Right lobe of liver (tissue), 4 donors: Measurements from ENCODE around the gene UBE2QL1.

Source experiments
- POLR2A ChIP-seq: fragments of 450-650 bp; IDR thresholded peaks from one replicate; pipeline ENCODE4 v1.6.1; 2017; ENCODE audit warnings: antibody characterized with exemption, mild to moderate bottlenecking
- TF ChIP-seq, protein P1 (sequence below), 4 donors: fragments of 200-600 bp in 3 of 4; fragments of 450-650 bp in 1 of 4; IDR thresholded peaks; one replicate each; pipeline versions ENCODE4 v1.5.1 to v1.8.0; 2016 to 2022; ENCODE audit warnings: antibody characterized with exemption in 4 of 4, mild to moderate bottlenecking in 2 of 4
- donor health status: DM: no; HTN: no; CAD: no.
- donor health status: DM: no; HTN: no; CAD: no.
- donor health status: DM: no; HTN: yes; CAD: no.

DNA sequence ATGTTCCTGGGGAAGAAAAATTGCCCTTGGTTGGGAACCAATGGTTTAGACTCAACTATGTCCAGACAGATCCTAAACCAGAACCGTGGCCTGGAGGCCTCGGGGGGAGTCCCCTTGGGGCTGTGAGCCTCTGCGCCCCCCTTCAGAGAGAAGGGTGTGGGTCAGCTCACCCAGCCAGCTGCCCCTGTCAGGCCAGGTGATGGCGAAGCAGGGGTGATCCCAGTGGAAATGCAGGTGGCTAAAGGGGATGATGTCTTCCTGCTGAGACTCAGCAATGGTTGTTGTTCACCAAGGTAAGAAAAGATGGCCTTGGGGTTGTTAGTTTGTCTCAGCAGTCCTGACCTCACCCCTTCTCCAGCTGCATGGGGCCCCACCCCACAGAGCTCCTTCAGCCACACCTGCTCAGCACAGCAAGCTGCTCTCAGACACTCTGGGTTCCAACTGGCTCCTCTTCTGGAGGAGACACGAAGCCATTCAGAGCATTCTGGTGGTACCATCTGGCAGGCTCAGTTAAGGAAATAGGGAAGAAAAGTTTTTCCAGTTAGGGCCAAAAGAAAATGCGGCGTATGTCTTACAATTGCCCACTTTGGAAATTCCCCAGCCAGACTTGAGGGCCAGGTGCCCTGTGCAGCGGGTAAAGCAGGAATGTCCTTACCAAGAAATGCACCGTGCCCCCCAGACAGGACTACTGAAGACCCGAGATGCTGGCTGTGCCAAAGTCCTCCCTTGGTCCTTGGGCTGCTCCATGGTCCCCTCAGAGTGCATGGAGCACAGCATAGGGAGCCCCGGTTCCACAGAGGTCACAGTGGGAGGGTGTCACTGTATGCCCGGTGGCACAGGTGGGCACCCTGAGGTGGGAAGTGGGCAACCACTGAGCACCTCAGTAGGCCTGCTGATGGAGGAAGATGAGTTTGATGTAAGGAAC is 94.0 kb downstream of the UBE2QL1 start:
- TF ChIP-seq POLR2A = no peak
- TF ChIP-seq, protein P1, sequence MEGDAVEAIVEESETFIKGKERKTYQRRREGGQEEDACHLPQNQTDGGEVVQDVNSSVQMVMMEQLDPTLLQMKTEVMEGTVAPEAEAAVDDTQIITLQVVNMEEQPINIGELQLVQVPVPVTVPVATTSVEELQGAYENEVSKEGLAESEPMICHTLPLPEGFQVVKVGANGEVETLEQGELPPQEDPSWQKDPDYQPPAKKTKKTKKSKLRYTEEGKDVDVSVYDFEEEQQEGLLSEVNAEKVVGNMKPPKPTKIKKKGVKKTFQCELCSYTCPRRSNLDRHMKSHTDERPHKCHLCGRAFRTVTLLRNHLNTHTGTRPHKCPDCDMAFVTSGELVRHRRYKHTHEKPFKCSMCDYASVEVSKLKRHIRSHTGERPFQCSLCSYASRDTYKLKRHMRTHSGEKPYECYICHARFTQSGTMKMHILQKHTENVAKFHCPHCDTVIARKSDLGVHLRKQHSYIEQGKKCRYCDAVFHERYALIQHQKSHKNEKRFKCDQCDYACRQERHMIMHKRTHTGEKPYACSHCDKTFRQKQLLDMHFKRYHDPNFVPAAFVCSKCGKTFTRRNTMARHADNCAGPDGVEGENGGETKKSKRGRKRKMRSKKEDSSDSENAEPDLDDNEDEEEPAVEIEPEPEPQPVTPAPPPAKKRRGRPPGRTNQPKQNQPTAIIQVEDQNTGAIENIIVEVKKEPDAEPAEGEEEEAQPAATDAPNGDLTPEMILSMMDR (IDR thresholded peaks at IDR 0.05) = no peak
